GM13976 (cell line): ENCODE data around the gene SVIL.
"Not testable (repeated sequence)": the region's sequence is repeated elsewhere in the genome, so short reads cannot be mapped to it uniquely, and the experiment has no call there.

ENCODE experiments used
- DNase-seq: peaks from one replicate; pipeline ENCODE4 v3.0.0; 2012; ENCODE audit warnings: low spot score
- in situ Hi-C: fragments of 300-500 bp; cut with MboI; formaldehyde crosslinking; loops from one replicate; pipeline ENCODE4 v1.12.0; 2022; ENCODE audit warnings: low sequenced_read_pairs, mixed read lengths, inconsistent platforms; ENCODE audit not compliant: unreplicated experiment
- TF ChIP-seq, protein P1 (sequence below): IDR thresholded peaks from 2 replicates; pipeline ENCODE4 v1.5.1; 2012; ENCODE audit warnings: borderline replicate concordance, mild to moderate bottlenecking; ENCODE audit not compliant: insufficient read depth; ENCODE audit errors: extremely low read depth, missing control alignments, control extremely low read depth

Gene SVIL

DNA sequence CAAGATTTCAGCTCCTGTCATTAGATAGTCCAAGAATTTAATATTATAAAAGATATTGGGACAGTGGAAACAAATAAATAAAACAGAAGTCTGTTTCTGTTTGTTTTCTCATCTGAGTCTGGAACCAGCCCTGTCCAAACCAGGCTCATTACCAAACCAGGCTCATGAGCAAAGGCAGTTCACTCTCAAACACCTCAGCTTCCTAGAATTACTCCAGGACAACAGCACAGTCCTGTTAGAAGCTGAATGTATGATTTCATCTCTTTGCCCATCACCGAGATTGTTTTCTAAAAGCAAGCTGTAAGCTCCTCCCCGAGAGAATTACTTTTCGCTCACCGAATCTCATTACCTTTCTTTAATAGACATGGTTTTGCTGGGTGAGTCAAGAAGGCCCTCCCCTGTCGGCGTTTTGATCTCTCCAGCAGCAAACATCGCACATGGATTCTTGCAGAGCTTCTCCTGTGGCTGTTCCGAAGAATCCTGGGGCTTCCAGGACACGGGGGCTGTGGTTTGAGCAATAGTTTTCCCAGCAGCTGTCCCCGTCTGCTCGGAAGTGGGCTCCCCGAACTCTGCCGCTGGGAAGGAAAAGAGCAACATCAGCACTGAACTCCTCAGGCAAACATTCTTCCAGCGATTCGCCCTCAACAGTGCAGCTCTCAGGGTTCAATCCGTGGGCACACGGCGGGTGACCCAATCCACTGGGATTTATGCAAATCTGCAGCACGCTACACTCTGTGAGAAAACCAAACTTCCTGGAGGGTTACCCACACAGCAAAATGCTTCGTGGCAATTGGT lies 112.5 kb downstream of the SVIL start:
- TF ChIP-seq, protein P1, sequence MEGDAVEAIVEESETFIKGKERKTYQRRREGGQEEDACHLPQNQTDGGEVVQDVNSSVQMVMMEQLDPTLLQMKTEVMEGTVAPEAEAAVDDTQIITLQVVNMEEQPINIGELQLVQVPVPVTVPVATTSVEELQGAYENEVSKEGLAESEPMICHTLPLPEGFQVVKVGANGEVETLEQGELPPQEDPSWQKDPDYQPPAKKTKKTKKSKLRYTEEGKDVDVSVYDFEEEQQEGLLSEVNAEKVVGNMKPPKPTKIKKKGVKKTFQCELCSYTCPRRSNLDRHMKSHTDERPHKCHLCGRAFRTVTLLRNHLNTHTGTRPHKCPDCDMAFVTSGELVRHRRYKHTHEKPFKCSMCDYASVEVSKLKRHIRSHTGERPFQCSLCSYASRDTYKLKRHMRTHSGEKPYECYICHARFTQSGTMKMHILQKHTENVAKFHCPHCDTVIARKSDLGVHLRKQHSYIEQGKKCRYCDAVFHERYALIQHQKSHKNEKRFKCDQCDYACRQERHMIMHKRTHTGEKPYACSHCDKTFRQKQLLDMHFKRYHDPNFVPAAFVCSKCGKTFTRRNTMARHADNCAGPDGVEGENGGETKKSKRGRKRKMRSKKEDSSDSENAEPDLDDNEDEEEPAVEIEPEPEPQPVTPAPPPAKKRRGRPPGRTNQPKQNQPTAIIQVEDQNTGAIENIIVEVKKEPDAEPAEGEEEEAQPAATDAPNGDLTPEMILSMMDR, result no peak
- in situ Hi-C loops, result no loop called here
- no peak for DNase-seq

DNA sequence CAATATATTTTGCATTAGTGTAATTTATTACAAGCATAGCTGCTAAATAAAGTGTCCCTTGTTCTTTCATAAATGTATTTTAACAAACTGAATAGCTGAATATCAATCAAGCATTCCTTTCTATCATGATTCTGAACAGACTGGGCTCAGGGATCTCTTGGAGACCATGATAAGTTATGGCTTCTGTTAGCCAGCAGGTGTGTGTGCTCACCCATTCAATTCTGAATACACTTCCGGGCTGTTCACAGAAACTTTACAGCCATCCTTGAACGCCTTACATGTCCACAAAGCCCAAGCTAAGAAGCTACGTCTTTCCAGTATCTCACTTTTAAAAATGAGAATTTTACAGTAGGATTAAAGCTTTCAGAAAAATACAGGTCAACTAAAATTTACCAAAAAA lies 115.1 kb downstream of the SVIL start:
- TF ChIP-seq, protein P1, result no peak
- DNase-seq, result no peak
- in situ Hi-C loops, result no loop called here

DNA sequence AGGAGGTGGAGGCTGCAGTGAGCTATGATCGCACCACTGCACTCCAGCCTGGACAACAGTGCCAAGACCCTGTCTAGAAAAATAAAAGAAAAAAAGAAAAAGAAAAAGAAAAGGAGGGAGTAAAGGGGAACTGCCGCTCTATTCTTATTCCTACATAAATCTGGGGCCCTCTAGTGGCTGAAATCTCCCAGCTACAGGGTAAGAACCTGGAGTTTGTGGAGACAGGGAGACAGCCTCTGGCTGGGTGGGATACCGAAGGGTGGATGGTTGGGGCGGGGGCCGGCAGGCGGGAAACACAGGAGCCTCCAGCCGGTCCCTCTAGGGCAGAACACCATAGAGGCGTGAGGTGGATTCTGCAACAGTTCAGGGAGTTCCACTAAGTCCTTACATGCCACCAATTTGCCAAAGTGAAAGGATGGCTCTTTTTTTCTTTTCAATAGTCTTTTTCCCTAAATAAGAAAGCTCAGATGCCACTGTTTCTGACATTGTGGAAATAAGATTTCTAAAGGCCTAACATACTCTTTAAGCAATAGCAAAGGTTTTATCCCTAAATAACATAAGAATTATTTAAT lies 117.3 kb downstream of the SVIL start:
- in situ Hi-C loops, result no loop called here
- DNase-seq, result peak; percentile 48
- TF ChIP-seq, protein P1, result no peak

DNA sequence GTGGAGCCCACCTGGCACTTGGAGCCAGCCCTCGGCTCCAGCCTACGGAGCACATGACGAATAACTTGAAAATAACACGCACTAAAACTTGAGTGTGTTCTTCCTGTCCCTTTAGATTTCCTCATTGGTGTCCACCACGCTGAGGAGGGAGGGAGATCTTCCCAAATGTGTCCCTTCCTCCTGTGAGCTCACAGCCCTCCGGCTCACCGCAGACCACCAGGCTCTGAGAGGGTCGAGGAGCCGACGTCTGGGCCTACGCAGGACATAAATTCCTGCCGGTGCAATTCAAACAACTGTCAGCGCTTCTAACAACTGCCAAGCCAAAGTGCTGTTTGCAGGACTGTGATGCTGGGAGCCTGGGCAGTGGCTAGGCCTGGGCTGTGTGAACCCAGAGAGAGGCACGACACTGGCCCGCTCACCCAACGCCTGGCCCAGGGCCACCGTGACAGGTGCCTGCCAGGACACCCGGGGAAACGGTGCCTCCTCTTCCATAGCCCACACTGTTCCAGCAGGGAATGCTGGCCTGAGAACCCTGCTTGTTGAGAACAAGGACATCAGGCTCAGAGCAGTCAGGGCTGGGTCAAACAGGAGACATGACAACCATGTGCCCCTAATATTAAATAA lies 118.3 kb downstream of the SVIL start:
- in situ Hi-C loops, DNase-seq: not testable (repeated sequence)

DNA sequence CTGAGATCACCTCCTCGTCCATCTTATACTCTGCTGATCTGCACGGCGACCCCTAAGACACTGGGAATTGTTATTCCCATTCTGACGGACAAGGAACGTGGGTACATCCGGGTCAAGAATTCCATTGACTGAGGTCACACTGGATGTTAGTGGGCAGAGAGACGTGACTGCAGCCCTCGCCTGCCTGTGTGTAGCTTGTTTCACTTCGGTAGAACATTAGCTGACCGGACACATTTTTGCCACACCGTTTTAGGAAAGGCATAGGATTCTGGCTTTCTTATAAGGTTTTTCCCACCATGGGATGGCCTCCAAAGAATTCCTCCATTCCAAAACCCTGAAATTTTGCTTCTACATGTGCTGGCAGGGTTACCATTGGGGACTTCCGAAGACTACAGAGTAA lies 118.9 kb downstream of the SVIL start:
- DNase-seq, in situ Hi-C loops: not testable (repeated sequence)

DNA sequence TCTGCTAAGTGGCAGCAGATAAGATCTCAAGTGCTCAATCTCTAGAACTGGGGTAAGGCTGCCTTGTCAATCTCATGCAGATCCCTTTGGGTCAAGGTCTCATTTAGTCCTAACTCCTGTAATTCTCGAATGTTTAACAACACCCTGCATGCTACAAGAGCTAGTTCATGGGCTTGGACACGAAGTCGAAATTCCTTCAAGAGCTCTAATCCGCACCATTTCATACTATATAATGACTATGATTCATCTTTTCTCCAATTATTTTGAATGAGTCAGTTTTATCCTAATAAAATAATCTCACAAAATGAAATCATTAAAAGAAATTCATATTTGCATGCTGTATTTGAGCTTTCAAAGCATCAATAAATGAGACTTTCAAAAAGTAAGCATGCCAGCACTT lies 119.7 kb downstream of the SVIL start:
- DNase-seq, in situ Hi-C loops: not testable (repeated sequence)

DNA sequence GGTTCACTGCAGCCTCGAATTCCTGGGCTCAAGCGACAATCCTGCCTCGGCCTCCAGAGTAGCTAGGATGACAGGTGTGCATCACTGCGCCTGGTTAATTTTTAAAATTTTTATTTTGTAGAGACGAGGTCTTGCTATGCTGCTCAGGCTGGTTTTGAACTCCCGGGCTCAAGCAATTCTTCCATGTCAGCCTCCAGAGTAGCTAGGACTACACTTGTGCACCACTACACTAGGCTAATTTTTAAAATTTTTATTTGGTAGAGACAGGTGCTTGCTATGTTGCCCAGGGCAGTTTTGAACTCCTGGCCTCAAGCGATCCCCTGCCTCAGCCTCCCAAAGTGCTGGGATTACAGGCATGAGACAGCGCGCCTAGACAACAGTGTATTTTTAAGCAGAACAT lies 120.5 kb downstream of the SVIL start:
- in situ Hi-C loops, result no loop called here

DNA sequence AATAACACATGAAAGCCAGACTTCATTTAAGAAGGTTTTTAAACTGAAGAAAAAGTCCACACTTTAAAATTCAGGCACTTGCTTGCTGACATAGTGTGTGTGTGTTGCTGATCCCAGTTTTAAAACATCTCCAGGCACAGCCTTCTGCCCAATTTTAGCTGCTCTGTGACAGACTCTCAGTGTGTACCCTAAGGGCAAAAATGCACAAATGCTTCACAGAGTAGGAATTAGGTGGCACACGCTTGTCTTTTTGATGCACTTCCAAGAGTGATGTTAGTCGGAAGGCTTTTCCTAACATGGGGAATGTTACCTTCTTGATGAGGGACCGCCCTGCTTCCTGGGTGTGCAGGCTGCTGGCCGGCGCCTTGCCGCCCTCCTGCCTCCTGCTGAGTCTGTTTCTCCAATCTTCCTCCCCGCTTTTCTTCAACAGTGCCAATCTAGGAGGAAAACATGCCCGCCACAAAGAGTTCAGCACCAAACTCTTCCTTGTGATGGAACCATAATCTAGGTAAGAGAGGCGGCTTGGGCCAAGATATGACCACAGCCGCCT lies 122.3 kb downstream of the SVIL start:
- no peak for DNase-seq
- TF ChIP-seq, protein P1, result no peak
- in situ Hi-C loops, result no loop called here

More for the DNA sequence above, 120.5 kb downstream of the SVIL start:
- TF ChIP-seq, protein P1, result no peak
- no peak for DNase-seq

DNA sequence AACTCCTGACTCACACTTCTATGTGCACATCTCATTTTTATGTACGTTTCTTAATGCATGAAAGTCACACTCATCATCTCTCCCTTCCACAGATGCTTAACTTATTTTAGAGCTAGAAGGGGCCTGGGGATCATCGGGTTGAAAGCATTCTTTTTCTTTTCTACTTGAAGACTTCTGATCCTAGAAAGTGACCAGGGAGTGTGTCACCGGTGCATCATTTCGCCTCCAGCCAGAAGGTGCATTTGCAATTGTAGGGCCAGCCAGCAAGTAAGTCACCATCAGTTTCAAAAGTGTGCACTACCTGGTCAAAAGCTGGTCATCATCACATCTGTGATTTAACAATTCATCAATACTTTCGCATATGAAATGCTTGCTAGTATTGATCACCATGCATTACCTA lies 123.0 kb downstream of the SVIL start:
- in situ Hi-C loops, DNase-seq: not testable (repeated sequence)

DNA sequence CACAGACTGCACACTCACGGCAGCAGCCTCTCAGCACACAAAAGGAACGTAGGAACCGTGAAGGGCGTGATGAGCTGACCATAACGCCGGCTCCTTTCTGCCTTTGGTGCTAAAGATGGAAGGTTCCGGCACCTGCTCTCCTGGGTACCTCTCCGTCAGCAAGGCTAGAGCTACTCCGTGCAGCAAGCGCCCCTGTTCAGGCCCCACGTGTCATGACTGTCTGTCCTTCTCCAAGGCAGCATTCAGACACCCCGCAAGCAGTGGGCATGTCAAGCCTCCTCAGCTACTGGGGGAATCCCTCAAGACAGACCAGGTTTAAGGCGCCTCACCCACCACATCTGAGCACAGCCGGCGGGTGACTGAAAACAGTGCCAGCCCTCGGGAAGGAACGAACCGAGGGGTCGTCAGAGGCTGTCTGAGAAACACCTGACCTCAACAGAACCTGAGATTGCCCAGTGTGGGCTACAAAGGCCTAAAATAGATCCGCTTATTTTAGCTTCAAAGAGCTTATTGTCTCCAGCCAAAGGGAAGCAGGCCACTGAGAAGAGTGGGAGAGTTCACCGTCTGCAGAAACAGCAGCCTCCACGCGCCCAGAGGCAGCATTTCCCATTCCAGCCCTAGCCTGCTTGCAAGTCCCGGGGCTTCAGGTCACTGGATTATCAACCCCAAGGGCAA lies 124.2 kb downstream of the SVIL start:
- in situ Hi-C loops, DNase-seq: not testable (repeated sequence)
